Panc1 (cell line): ENCODE measurements around the gene GBA2.

ENCODE experiments used
- POLR2AphosphoS5 ChIP-seq: IDR thresholded peaks from 2 replicates; pipeline ENCODE4 v1.6.1; 2012; ENCODE audit warnings: mild to moderate bottlenecking, low read depth, low read length, moderate library complexity
- TF ChIP-seq, protein P1 (sequence below): fragments of 450-650 bp; IDR thresholded peaks from 2 replicates; pipeline ENCODE4 v1.5.1; 2017; ENCODE audit warnings: mild to moderate bottlenecking

DNA sequence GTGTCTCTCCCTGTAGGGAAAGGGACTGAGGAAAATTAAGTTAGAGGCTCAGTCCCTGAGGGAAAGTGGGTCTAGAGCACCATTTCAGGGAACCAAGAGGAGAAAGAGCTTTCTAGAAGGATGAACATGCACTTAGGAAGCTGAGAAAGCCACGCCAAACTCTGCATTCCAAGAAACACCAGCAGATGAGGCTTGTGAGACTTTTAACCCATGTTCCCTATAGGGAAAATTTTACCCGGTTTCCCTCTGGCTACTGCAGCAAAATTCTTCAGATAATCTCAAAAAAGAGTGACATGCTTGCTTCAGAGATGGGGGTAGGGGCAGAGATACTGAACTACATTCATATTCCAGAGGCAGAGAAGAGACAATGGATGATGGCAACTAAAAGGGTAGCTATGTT, 25.6 kb downstream of the GBA2 start:
- no peak for TF ChIP-seq POLR2AphosphoS5
- TF ChIP-seq, protein P1, sequence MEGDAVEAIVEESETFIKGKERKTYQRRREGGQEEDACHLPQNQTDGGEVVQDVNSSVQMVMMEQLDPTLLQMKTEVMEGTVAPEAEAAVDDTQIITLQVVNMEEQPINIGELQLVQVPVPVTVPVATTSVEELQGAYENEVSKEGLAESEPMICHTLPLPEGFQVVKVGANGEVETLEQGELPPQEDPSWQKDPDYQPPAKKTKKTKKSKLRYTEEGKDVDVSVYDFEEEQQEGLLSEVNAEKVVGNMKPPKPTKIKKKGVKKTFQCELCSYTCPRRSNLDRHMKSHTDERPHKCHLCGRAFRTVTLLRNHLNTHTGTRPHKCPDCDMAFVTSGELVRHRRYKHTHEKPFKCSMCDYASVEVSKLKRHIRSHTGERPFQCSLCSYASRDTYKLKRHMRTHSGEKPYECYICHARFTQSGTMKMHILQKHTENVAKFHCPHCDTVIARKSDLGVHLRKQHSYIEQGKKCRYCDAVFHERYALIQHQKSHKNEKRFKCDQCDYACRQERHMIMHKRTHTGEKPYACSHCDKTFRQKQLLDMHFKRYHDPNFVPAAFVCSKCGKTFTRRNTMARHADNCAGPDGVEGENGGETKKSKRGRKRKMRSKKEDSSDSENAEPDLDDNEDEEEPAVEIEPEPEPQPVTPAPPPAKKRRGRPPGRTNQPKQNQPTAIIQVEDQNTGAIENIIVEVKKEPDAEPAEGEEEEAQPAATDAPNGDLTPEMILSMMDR = no peak
